Measurements from ENCODE around the gene SEC31A.

SEC31A gene

DNA sequence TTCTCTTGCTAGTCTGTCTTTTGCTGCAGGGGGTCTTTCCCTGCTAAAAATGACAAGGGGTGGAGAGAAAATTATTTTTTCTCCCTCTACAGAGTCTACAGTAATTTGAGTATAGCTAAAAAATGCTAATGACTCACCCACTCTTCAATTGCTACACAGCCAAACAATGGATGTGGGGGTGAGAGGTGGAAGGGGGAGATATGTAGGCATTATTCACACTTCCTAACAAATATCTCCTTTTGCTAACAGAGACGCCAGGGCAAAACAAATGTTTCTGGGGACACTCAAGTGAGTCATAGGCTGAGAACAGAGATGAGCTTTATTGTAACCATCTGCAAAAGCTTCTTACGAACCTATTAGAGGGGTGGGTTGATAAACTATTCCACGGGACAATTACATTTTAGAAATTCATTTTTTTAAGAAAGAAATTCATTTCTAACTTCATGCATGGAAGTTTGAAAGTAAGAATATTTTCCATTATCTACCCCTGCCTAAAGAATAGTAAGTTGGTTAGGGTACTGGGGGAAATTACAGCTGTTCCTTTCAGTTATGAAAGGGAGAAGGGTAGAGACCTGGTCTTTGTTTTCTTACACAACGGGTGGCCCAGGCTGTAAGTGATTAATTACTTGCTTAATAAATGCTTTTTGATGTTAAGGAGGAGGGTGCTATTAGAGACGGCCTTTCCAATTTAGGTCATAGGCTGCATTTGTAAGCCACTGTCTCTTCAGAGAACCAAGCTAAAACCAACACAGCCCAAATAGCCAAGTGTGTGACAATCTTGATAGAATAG is 105.1 kb downstream of the SEC31A start:
- no peak overlapping the region for H3K27ac ChIP-seq
- TF ChIP-seq CTCF (conservative IDR thresholded peaks at IDR 0.05), result no peak

GRCh38 chr4:82784681-82785610 is 106.0 kb downstream of the SEC31A start:
- TF ChIP-seq CTCF (conservative IDR thresholded peaks at IDR 0.05), result no peak
- H3K27ac ChIP-seq, result no peak overlapping the region

- no peak for TF ChIP-seq CTCF (conservative IDR thresholded peaks at IDR 0.05)
- no peak overlapping the region for H3K27ac ChIP-seq
These were observed 108.2 kb downstream of the SEC31A start for GRCh38 chr4:82782626-82783345.

DNA sequence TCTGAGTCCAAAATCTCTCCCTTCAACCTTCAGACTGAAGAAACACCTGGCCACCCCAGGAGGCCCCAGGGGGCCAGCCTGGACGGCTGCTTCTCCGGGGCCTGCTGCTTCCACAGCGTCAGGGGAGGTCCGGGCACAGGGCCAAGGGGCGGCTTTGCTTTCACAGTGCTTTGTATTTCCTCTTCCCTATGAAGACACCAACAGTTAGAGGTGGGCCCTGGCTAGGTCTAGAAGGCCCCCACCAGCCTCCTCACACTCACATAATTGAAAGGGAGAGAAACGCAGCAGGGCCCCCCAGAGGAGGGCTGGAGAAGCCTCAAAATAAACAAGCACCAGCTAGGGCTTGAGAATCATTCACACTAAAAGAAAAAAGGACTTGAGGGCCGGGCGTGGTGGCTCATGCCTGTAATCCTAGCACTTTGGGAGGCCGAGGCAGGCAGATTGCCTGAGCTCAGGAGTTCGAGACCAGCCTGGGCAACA is 110.2 kb downstream of the SEC31A start:
- peak overlapping the region; percentile 46 for H3K27ac ChIP-seq
- TF ChIP-seq CTCF (conservative IDR thresholded peaks at IDR 0.05), result no peak

- H3K27ac ChIP-seq, result peak overlapping the region; percentile 46
- TF ChIP-seq CTCF (conservative IDR thresholded peaks at IDR 0.05), result no peak
These were observed 110.7 kb downstream of the SEC31A start for GRCh38 chr4:82780170-82780751.

DNA sequence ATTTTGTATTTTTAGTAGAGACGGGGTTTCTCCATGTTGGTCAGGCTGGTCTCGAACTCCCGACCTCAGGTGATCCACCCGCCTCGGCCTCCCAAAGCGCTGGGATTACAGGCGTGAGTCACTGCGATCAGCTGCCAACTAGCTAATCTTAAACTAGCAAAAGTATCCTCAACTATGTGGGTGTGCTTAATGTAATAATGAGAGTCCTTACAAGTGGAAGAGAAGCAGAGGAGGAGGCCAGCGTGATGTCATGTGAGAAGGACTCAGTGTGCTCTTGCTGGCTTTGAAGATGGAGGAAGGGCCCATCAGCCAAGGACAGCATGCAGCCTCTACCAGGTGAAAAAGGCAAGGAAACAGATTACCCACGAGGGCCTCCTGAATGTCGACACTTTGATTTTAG is 111.9 kb downstream of the SEC31A start:
- H3K27ac ChIP-seq, result no peak overlapping the region
- TF ChIP-seq CTCF (conservative IDR thresholded peaks at IDR 0.05), result no peak
